HG03575 (cell line): ENCODE results near the gene BDKRB1.

ENCODE experiments used
- ATAC-seq: cut with Tn5 transposase; IDR thresholded peaks from one replicate; pipeline ENCODE4 v1.9.1; 2021; ENCODE audit not compliant: unreplicated experiment, insufficient number of reproducible peaks, low FRiP score; ENCODE audit errors: extremely low read depth

Gene BDKRB1

GRCh38 chr14:96307434-96307833 is 51.4 kb downstream of the BDKRB1 start:
- ATAC-seq = no peak

DNA sequence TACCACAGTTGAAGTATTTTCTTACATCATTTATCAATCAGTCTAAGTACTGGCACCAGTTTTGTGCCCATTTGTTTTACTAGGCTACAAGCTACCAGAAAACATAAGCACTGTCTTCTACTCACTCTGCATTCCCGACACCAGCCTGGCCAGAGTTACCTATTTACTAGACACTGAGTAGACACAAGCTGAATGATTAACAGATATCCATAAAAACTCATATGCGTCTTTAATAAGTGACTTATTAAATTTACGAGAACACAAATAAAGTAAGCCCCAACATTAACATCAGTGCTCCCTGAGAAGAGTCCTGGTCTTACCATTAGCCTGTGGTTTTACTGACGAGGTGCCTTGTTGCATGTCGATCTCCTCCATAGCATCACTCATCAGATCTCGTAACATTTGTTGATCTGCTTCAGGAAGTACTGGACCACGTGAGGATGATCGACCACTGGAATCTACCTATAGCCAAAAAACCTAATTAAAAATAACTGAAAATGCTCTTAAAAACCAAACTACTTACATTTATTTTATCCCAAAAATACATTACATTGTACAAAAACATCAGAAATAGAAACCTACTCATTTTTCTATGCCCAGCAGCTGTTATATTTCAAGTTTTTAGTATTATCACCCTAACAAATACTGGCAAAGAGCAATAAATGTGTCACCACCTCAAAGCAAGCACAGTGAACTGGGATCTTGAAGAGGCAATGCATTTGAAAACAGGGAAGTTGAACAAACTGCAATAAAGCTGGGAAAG is 53.3 kb downstream of the BDKRB1 start:
- no peak for ATAC-seq

DNA sequence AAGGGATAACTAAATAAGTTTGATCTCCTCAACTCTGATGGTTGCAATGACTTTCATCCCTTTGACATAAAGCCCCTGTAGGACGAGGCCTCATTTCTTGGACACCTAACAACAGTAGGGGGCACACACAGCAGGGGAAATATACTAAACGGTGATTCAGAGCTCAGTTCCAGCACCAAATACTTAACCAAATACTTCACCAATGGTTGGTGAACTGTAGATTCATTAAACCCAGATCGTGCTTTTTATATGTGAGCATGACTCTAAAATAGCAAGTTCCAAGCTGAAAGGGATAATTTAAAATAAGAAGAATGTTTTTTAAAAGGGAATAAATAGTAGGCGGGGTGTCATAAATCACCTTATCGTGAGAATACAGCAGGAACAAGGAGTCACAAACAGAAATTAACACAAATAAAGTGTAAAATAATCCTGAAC is 53.9 kb downstream of the BDKRB1 start:
- no peak for ATAC-seq

DNA sequence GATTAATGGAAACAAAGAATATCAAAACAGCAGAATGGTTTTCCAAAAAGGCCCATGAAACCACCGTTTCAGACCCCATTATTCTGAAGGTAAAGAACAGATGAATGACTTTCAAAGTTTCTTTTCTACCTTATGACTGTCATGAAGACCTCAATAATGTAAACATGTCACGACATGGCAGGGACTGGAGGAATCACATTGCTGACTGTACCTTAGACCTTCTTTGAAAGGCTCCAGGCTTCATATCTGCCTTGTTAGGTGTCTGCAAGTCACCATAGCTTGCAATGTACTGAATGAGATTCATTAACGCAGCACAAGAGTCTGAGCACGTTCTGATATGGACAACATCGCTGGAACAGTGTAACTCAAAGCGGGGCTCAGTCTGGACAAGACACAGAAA is 54.9 kb downstream of the BDKRB1 start:
- ATAC-seq = no peak
